ENCODE results near the gene FTO.
A peak's percentile ranks its signal among the peaks of the same experiment; 100 is the strongest.

The FTO gene

DNA sequence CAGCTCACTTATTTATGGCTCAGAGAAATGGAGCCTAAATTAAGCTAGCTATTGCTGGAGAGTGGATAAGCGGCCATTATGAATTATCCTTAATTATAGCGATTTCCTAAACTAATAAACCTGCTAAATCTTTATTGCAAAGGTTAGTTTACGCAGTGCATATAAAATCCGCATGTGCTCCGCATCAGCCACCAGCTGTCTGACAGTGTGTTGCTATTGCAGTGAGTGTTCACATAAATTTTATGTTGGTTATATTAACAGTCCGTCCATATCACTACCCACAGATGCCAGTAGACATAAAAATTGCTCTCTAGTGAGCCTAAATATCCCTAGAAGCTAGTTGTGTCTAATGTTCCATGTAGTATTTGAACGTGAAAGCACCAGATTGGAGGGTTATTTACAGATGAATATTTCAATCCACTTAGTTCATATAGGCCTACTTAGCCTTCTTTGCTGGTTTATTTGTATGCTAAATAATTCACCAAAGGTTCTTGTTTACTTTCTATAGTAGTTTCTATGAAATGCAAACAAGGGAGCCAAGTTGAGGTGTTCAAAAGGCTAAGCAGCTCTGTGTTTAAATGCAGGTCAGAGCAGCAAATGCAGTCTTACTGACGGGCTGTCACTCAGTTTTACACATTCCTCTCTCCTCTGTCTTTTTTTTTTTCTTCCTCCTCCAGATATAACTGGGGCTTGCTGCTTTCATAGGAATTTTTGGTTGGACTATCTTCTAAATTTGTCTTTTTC lies 363.5 kb downstream of the FTO start:
- Mint-ChIP-seq H3K27ac (no peak overlapping the region), H3K4me3 (no peak overlapping the region), H3K9me3 (no peaks in the 10 kb centered on the region), H3K27me3 (no peaks in the 10 kb centered on the region), H3K36me3 (no peaks in the 10 kb centered on the region), H3K4me1 (no peaks in the 10 kb centered on the region)
- no peak for DNase-seq
- CTCF ChIA-PET = no interaction called here

DNA sequence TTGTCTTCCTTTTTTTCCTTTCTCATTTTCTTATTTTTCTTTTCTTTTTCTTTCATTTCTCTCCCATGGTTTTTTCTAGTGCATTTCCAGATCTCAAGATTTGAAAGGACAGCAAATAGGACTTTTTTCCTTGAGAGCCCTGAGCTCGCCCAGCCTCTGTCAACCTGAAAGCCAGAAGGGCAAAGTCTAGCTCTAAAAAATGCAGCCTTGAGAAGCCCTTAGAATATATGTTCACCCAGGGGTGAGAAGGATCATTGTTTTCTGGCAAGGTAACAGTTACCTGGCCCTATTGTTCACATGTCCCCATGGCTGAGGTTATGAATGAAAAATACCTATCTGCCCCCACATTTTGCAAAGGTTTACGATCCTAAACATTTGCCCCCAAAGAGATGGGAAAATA lies 364.3 kb downstream of the FTO start:
- Mint-ChIP-seq H3K4me3 (no peak overlapping the region), H3K9me3 (no peaks in the 10 kb centered on the region), H3K36me3 (no peaks in the 10 kb centered on the region), H3K27ac (no peak overlapping the region), H3K4me1 (no peaks in the 10 kb centered on the region), H3K27me3 (no peaks in the 10 kb centered on the region)
- DNase-seq = no peak
- CTCF ChIA-PET = no interaction called here

DNA sequence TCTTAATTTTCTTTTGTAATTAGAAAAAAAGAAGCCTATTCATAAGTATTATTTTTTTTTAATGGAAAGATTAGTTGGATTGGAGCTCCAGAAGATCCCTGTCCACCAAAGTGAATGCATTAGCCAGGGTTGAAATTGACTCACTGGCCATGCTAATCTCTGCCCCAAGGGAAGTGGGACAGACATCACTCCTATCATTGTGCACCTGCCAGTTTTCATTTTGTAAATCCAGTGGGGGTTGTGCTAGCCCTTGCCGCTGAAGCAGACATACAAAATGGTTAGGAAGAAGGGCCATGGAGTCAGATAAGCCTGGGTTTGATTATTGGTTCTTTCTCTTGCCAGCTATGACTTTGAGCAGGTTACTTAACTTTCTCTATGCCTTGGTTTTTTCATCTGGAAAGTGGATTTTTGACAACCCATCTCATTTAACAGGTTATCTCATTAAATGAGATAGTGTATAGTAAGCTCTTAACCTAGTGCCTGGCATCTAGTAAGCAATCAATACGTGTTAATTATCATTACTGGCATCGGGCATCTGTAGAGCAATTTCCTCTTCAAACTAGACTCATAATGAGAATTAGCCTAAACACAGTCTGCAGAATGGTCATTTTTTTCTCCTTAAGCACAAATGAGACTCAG lies 365.8 kb downstream of the FTO start:
- CTCF ChIA-PET = interaction anchor here (0.7 kb wide), 1 partner anchor 956 kb away, joined by 3 read pairs; no protein-coding TSS in a partner anchor
- no peaks in the 10 kb centered on the region for H3K4me1 Mint-ChIP-seq

DNA sequence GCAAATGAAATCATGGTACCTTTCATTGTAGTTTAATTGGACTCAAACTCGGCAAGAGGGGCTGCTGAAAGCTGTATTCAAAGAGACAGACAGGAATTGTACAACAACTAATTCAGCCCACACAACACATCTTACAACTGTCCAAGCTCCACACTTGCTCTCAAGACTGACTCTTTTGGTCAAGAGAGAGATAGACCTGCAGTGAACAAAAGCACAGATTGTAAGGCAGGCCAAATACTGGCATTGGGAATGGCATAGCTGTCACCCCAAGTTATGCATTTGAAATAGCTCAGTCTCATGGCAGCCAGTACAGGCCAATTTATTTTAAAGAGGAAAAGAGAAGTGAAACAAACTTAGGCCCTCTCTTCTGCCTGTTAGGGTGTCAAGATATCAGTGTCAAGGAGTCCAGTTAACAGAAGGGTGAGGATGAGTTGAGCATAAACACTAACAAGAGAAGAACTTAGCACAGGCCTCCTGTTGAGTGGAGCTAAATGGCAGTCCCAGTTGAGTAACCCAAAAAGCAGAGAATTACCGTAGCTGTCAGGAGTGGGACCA lies 366.9 kb downstream of the FTO start:
- H3K9me3 Mint-ChIP-seq = no peaks in the 10 kb centered on the region
- H3K36me3 Mint-ChIP-seq = no peaks in the 10 kb centered on the region
- H3K4me3 Mint-ChIP-seq = no peak overlapping the region
- no peak overlapping the region for H3K27ac Mint-ChIP-seq
- no peak for DNase-seq
- CTCF ChIA-PET = interaction anchor here (0.8 kb wide), 1 partner anchor 177 kb away, joined by 3 read pairs; no protein-coding TSS in a partner anchor
- no peaks in the 10 kb centered on the region for H3K27me3 Mint-ChIP-seq
- H3K4me1 Mint-ChIP-seq = no peaks in the 10 kb centered on the region

More for the DNA sequence above, 365.8 kb downstream of the FTO start:
- Mint-ChIP-seq H3K4me3 (no peak overlapping the region), H3K9me3 (no peaks in the 10 kb centered on the region), H3K36me3 (no peaks in the 10 kb centered on the region), H3K27ac (no peak overlapping the region), H3K27me3 (no peaks in the 10 kb centered on the region)
- no peak for DNase-seq

DNA sequence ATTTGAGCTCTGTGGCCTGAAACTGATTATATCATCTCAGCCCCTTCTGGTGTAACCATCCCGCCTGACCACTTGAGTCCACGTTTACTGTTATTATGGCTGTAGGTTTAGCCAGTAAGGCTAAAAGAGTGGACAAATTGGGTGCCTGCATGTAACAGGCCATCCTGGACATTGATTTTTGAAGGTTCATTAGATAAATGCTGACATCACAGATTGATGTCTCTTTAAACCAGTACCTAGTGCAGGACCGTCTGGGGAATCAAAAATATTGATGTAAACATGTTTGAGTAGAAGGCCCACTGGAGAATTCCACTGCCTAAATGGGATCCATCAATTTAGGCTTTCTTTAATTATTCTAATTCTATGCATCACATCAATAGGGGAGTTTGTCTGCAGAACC lies 367.6 kb downstream of the FTO start:
- H3K36me3 Mint-ChIP-seq = no peaks in the 10 kb centered on the region
- DNase-seq = no peak
- CTCF ChIA-PET = interaction anchor here (0.8 kb wide), 1 partner anchor 177 kb away, joined by 3 read pairs; no protein-coding TSS in a partner anchor
- no peak overlapping the region for H3K4me3 Mint-ChIP-seq
- no peaks in the 10 kb centered on the region for H3K4me1 Mint-ChIP-seq
- no peaks in the 10 kb centered on the region for H3K27me3 Mint-ChIP-seq
- H3K27ac Mint-ChIP-seq = no peak overlapping the region
- no peaks in the 10 kb centered on the region for H3K9me3 Mint-ChIP-seq

DNA sequence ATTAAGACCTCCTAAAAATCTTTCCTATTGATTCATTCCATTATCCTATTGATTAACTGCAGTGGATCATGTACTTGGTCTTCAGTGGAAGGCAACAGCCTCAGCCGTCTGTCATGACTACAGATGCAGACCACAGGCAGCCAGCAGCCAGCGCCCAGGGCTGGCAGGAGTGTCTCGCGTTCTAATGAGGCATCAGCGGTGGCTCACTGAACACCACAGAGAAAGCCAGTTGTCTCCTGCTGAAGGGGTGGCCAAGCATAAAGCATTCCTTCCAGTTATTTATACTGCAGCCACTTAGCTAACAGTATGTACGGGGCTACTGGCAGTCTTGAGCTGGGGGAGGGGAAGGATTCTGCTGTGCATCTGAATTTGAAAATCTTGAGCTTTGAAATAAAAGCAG lies 368.3 kb downstream of the FTO start:
- Mint-ChIP-seq H3K36me3 (no peaks in the 10 kb centered on the region), H3K27ac (peak overlapping the region; percentile 16), H3K27me3 (no peaks in the 10 kb centered on the region)

DNA sequence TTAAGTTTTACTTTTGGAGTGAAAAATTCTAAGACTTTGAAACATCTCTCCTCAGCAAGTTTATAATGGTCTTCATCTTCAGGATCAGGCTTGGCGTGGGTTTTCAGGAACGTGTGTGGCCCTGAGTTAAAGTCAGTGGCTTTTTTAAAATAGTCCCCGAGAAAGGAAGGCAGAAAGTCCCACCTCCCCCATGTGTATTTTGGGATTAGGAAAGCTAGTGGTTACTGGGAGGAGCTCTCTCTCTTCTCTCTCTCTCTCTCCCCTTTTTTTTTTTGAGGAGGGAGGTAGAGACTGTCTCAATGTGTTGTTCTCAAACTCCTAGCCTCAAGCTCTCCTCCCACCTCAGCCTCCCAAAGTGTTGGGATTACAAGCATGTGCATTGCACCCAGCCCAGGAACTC lies 369.4 kb downstream of the FTO start:
- Mint-ChIP-seq H3K36me3 (no peaks in the 10 kb centered on the region), H3K4me3 (no peak overlapping the region), H3K9me3 (no peaks in the 10 kb centered on the region), H3K27me3 (no peaks in the 10 kb centered on the region), H3K27ac (no peak overlapping the region), H3K4me1 (no peaks in the 10 kb centered on the region)
- DNase-seq = no peak
- CTCF ChIA-PET = no interaction called here

More for the DNA sequence above, 368.3 kb downstream of the FTO start:
- CTCF ChIA-PET = no interaction called here
- Mint-ChIP-seq H3K4me1 (no peaks in the 10 kb centered on the region), H3K9me3 (no peaks in the 10 kb centered on the region), H3K4me3 (no peak overlapping the region)
- no peak for DNase-seq

DNA sequence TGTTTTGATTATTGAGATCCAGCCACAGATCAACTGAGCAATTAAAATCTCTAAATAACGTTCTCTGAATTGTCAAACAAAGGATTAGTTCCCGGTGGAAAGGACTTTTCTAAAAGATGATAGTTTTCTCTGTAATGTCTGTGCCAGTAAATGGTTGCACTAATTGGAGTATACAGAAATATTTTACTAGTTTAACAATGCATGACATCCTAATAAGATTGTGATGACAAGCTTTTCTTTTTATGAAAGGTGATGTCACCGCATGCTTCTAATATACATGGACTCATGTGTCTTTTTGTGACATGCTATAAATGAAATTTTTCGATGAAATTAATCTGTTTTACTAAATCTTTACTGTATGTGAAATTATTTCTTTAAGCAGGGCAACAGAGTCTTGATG lies 371.5 kb downstream of the FTO start:
- Mint-ChIP-seq H3K4me1 (no peaks in the 10 kb centered on the region), H3K27ac (no peak overlapping the region), H3K27me3 (no peaks in the 10 kb centered on the region), H3K9me3 (no peaks in the 10 kb centered on the region), H3K36me3 (no peaks in the 10 kb centered on the region), H3K4me3 (no peak overlapping the region)
- CTCF ChIA-PET = no interaction called here
- no peak for DNase-seq

DNA sequence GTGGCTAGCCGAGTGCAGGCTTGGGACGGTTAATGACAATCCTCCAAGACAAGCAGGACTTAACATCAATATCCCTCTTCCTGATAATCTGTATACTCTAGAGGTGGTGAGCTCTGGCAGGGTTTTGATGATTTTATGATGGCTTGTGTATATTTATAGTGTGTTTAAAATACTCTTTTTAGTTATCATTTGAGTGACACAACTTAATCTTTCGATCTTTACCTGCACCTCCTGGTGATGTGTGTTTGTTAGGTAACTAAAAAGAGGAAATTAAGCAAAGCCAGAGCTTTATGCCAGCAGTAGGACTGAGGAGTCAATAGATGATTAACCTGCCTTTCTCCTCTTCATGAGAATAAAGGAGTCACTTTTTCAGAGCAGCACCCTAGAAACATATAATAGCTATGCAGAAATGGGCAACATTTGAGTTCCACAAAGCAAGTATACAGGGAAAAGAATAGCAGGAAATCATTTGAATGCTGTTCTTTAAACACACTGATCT lies 372.1 kb downstream of the FTO start:
- no peak overlapping the region for H3K27ac Mint-ChIP-seq
- CTCF ChIA-PET = no interaction called here
- H3K9me3 Mint-ChIP-seq = no peaks in the 10 kb centered on the region
- no peaks in the 10 kb centered on the region for H3K36me3 Mint-ChIP-seq
- no peak overlapping the region for H3K4me3 Mint-ChIP-seq
- H3K27me3 Mint-ChIP-seq = no peaks in the 10 kb centered on the region
- DNase-seq = no peak
- H3K4me1 Mint-ChIP-seq = no peaks in the 10 kb centered on the region

DNA sequence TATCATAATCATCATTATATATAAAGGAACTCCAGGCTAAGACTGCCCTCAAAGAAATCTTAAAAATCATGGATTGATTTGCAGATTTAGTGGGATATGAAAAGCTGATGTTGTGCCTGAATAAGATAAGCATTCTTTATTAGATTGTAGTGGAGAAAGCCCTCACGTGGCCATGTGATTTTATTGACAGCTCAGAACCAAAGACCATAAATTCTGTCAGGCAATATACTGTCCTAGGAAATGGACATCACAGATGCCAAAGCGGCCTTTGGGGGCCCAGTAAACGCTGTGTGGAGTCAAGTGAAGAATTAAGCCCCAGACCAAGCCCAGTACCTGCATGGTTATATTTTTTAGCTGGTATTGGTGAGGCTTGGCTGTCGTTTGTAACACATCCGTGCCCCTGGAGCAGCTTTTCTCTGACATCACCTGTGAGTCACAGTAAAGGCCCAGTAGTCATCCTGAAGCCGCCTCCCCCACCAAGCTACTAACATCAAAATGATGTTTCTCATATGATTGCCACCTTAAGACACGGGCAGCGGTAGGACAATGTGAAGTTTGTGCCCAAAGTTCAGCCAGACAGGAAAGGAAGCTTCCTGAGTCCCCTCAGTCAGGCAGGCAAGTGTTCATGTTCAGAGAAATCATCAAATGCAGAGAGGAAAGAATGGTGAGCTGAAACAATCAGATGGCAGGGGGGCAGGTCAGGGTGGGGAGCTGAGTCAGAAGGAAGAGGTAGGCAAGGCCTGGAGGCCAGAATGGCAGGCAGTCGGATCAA lies 373.3 kb downstream of the FTO start:
- CTCF ChIA-PET = no interaction called here
- no peak for DNase-seq
- H3K4me3 Mint-ChIP-seq = no peak overlapping the region
- H3K9me3 Mint-ChIP-seq = no peaks in the 10 kb centered on the region
- H3K4me1 Mint-ChIP-seq = no peaks in the 10 kb centered on the region
- H3K27me3 Mint-ChIP-seq = no peaks in the 10 kb centered on the region
- H3K27ac Mint-ChIP-seq = no peak overlapping the region
- H3K36me3 Mint-ChIP-seq = no peaks in the 10 kb centered on the region

DNA sequence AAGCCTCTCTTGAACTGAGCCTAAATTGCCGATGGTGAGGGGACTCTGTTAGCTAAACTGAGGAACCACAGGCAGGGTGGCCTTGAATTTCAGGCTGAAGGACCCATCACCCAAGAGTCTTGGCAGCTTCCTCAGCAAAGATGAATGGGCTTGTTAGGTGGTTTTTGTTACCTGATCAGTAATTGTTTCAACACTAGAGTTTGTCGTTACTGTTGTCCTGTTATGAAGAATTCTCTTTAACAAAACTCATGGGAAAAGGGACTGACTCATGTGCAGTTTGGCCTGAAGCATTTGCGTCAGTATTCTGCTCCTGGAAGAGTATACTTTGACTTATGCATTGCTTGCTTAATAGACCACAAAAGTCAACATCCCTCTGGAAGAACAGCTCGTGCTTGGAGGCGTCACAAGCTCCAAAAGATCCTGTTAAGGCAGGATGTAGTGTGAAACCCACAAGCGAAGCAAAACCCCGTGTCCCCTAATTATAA lies 376.6 kb downstream of the FTO start:
- Mint-ChIP-seq H3K4me1 (no peaks in the 10 kb centered on the region), H3K9me3 (no peaks in the 10 kb centered on the region), H3K27me3 (no peaks in the 10 kb centered on the region), H3K36me3 (no peaks in the 10 kb centered on the region), H3K27ac (no peak overlapping the region), H3K4me3 (no peak overlapping the region)
- CTCF ChIA-PET = no interaction called here
- DNase-seq = no peak

DNA sequence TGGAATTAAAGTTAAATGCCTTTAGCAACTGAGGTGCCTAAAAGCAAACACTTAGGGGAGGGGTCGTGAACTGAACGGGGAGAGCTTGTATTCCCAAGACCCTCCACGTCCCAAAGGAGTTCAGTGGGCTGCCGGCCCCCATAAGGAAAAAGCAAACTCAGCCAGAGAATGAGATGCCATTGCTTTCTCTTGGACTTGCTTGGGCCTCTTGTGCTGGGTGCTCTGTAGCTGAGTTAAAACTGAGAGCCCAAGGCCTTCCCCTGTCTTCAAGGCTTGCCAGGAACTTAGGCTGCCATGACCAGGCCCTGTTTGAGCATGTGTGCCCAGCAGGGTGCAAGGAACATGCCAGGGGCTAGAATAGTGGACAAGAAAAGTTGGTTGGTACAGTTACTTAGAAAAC lies 382.8 kb downstream of the FTO start:
- Mint-ChIP-seq H3K27ac (no peak overlapping the region), H3K27me3 (no peaks in the 10 kb centered on the region), H3K9me3 (no peaks in the 10 kb centered on the region), H3K4me3 (no peak overlapping the region), H3K4me1 (no peaks in the 10 kb centered on the region), H3K36me3 (no peaks in the 10 kb centered on the region)
- CTCF ChIA-PET = no interaction called here
- no peak for DNase-seq

DNA sequence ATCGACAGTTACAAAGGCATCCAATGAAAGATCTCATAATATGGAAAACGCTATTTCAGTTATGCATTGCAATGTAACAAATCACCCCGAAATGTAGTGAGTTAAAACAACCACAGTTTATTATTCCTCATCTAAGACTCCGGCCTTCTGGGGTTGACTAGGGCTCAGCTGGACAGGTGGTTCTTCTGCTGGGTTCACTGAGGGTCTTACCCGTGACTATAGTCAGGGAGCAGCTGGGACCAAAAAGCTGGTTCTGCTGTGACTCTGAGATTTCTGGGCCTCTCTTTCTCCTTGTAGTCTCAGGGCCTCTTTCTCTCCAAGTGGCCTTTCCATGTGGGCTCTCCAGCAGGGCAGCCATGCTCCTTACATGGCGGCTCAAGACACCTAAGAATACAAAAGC lies 386.6 kb downstream of the FTO start:
- no peaks in the 10 kb centered on the region for H3K9me3 Mint-ChIP-seq
- no peaks in the 10 kb centered on the region for H3K36me3 Mint-ChIP-seq
- no peaks in the 10 kb centered on the region for H3K27me3 Mint-ChIP-seq
- no peaks in the 10 kb centered on the region for H3K4me1 Mint-ChIP-seq
- no peak overlapping the region for H3K27ac Mint-ChIP-seq
- CTCF ChIA-PET = no interaction called here
- no peak for DNase-seq
- no peak overlapping the region for H3K4me3 Mint-ChIP-seq

DNA sequence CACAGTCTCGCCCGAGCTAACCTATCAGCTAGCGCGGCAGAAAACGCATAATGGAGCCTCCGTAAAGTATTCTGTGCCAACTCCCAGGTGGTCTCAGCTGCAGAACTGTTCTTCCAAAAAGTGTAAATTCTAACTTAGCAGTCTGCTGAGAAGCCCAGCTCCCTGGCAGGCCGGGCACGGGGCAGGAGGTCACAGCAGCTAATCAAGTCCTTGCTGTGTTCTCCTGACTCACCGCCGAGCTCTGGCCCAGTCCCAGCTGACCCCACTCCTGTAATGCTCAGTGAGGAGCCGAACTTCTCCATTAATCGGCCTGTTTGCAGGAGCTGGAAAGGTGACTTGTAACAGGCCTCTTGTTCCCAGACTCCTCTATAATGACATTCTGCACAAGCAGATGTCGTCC lies 389.3 kb downstream of the FTO start:
- DNase-seq = no peak
- Mint-ChIP-seq H3K9me3 (no peaks in the 10 kb centered on the region), H3K4me1 (no peaks in the 10 kb centered on the region), H3K27me3 (no peaks in the 10 kb centered on the region), H3K27ac (no peak overlapping the region), H3K4me3 (no peak overlapping the region), H3K36me3 (no peaks in the 10 kb centered on the region)
- CTCF ChIA-PET = no interaction called here
